Activated CD4-positive, alpha-beta T cell treated with anti-CD3 and anti-CD28 coated beads, Interleukin-10, Interleukin-2, amounts not matched to agents 100 ng/mL and 50 ng/mL, durations not matched to agents 16 hours and 8 hours (primary cell): ENCODE measurements around the gene MORC1.

Experiments
- DNase-seq: peaks from one replicate; pipeline ENCODE4 v3.0.0-alpha.2; 2020

The MORC1 gene

DNA sequence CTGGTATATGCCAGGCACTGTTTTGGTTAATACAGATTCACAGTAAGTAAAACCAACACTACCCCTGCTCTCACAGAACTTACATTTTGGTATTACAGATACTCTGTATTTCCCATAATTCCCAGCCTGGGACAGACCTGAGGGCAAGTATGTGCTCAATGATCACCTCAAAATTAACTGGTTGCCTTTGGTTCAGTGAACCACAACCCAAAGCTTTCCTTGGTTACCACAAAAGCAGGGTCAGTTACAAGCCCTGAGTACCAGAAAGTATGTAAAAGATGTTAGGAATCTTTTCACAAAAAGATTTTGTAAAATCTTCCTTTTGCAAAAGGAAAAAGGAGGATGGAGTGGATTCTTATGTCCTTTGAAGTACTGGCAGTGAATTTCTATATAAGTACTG is 92.0 kb downstream of the MORC1 start:
- DNase-seq: no peak

GRCh38 chr3:109023656-109024254 is 94.2 kb downstream of the MORC1 start:
- peak; percentile 43 for DNase-seq

GRCh38 chr3:109023167-109023566 is 94.8 kb downstream of the MORC1 start:
- no peak for DNase-seq

GRCh38 chr3:109021556-109021955 is 96.4 kb downstream of the MORC1 start:
- DNase-seq: no peak

DNA sequence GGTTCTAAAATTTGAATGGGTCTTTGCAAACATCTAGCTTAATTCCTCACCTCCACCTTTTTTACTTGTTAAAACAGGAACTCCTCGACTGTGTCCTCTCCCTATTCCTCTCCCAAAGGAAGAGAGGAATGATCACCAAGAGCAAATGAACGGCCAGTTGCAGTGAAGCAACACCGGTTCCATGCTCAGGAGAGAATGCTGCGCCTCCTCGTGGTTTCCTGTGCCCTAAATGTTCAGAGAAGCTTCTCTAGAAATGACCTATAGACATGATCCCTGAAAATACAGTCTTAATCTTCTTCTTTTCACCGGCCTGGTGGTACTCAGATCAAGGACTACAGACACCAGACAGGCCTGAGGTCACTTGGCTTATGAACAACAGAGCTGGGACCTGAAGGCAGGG is 99.1 kb downstream of the MORC1 start:
- peak; percentile 1 for DNase-seq

GRCh38 chr3:109005443-109005842 is 112.5 kb downstream of the MORC1 start:
- no peak for DNase-seq

DNA sequence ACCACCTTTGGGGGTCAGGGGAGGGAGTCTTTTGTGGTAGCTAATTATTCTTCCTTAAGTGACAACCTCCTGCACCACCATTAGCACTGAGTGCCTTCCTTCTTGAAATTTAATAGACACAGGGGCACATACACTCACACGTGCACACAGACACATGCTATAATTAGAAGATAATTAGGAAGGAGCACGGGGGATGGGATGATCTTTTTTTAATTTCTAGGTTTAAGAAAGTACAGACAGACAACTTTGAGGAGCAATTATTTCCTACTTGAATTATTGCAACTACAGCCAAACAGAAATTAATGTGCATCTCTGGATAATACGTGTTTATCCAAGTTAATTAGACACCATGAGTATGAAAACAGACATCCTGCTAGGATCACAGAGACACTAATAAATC is 119.5 kb downstream of the MORC1 start:
- DNase-seq: no peak

DNA sequence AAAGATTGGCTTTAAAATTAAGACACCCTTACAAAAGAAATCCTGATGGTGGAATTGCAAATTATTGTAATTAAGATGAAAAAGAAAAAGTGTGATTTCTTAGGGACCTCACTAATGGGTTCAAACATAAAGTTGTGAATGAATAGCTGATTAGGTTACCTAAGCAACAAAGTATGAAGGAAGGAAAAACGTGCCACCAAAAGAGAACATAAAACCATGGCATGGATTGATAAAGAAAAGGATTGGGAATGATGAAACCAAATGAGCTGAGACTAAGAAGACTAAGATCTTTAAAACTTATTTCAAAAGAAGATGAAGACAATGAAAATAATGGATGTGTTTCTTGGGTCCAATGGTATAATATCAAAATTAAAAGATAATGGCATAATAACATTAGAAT is 132.1 kb downstream of the MORC1 start:
- DNase-seq: no peak

GRCh38 chr3:108983051-108983450 is 134.9 kb downstream of the MORC1 start:
- DNase-seq: no peak

GRCh38 chr3:108976058-108976457 is 141.9 kb downstream of the MORC1 start:
- no peak for DNase-seq

DNA sequence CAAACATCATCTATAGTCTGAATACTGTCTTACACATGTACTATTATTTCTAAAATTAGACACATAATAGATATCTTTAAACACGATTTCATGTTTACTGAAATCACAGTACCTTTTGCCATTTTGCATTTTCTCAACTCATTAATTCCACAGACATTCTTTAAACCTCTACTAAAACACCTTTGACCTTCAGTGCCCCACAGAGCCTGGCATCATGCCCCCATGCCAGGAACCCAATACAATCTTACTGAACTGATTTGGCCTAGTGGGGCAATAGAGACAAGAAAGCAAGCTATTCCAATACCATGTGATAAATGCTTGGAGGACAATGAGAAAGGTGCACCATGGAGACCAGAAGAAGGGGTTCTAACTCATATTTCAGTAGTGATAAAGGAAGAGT is 144.9 kb downstream of the MORC1 start:
- DNase-seq: no peak

- no peak for DNase-seq
Measured at GRCh38 chr3:108972482-108972881, 145.5 kb downstream of the MORC1 start.

GRCh38 chr3:108970561-108970960 is 147.4 kb downstream of the MORC1 start:
- DNase-seq: no peak

DNA sequence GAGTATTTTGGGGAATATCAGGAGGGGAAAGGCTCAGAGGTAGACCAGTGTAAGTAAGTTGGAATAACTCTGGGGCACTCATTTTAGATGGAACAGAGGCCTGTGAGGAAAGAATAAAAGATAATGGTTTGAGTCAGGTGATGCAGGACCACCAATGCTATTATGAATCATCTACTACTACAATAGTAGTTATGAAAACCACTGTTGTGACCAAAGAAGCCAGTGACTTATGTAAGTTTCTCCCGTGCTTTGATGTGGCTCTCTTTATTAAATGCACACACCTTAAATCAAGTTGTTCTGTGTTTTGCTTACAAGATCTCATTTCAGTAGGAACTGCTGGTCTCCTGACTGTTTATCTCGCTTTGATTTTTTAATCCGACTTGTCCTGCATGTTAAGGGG is 151.2 kb downstream of the MORC1 start:
- DNase-seq: peak; percentile 26

DNA sequence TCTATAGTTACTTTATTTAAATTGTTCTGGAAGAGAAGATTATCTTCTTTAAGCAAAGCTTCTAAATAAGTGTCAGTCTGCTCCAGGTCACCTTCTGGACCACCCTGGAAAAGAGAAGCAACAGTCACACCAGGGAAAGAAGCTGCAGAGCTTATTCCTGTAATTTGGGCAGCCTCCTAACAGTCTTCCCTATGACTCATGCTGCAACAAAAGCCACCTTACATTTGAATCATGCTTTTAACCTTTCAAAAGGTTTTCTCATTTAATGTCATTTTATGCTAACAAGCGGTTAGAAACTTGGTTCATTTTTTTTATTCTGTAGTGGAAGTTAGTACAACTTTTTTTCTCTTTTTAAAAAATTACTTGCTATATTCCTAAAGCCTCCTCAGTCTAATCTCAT is 158.9 kb downstream of the MORC1 start:
- peak; percentile 3 for DNase-seq

GRCh38 chr3:108953700-108954099 is 164.2 kb downstream of the MORC1 start, which contains the start of gene GUCA1C:
Gene GUCA1C (minus strand): TSS chr3:108953879. CDS start chr3:108953762, 117 bp downstream.
- DNase-seq: no peak

- no peak for DNase-seq
Measured at GRCh38 chr3:108953210-108953609, 164.7 kb downstream of the MORC1 start.

- DNase-seq: no peak
Measured at GRCh38 chr3:108951820-108952501, 166.0 kb downstream of the MORC1 start.

GRCh38 chr3:108947855-108948254 is 170.1 kb downstream of the MORC1 start:
- DNase-seq: no peak

GRCh38 chr3:108946292-108947285 is 171.3 kb downstream of the MORC1 start:
- no peak for DNase-seq

DNA sequence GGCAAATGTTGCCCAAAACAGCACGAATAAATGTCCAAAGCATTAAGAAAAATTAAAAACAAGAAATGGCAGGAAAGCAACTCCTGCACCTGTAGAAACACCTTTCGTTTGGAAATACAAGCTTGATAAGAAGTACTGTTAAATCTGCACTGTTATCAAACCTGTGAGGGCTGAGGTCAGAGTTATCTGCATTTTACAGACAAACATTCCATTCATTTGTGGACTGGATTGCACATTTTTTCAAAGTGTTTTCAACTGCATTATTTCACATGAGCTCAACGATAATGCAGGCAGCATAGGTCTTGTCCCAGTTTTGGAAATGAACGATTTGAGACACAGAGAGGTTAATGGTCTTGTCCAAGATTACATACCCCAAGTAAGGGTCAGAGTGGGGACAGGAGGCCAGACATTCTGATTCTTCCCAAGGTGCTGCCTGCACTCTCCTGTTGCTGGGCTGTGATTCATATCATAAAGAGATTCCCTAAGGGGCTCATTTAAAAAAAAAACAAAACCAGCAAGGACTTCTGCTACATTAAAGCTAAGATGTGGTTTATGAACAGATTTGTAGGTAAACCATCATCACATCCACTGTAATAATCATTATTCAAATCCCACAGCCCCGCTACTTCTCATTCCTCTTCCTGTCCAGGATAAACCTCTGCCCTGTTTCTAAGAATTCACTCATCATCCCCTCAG is 177.2 kb downstream of the MORC1 start:
- DNase-seq: no peak

GRCh38 chr3:108940166-108940565 is 177.8 kb downstream of the MORC1 start:
- no peak for DNase-seq
